Epithelial cell of proximal tubule (primary cell): ENCODE data around the gene MYO9A. TPM values are rescaled to one million over a fixed set of nuclear protein-coding genes. Genes with fewer than 3 reads are reported as not detected.

Source experiments
- DNase-seq: peaks from one replicate; pipeline ENCODE4 v3.0.0-alpha.2; 2011; ENCODE audit warnings: low read depth
- H3K4me3 ChIP-seq: 2 replicates; pipeline ENCODE4 v1.5.1; 2011; ENCODE audit warnings: low read depth, mild to moderate bottlenecking, low read length
- CTCF ChIP-seq: conservative IDR thresholded peaks from 2 replicates; pipeline ENCODE4 v1.5.1; 2012; ENCODE audit warnings: low read depth, mild to moderate bottlenecking, low read length
- total RNA-seq: library from RNA; depleted of rRNA; stranded (reverse); fragments of >200 nt; gene quantifications from 2 replicates; pipeline ENCODE4 v1.2.3, GENCODE V29; 2015

MYO9A gene
- total RNA-seq, 1 donor from 2014 or later: 18.1 TPM

- H3K4me3 ChIP-seq: no peak overlapping the region
- no peak for TF ChIP-seq CTCF
- DNase-seq: no peak
Measured at GRCh38 chr15:72092691-72093090, 25.3 kb downstream of the MYO9A start.

GRCh38 chr15:72092006-72092405 lies 25.9 kb downstream of the MYO9A start:
- TF ChIP-seq CTCF: no peak
- H3K4me3 ChIP-seq: no peak overlapping the region
- no peak for DNase-seq

GRCh38 chr15:72086920-72087648 lies 30.9 kb downstream of the MYO9A start:
- no peak overlapping the region for H3K4me3 ChIP-seq
- TF ChIP-seq CTCF: no peak
- DNase-seq: no peak

GRCh38 chr15:72086010-72086697 lies 31.8 kb downstream of the MYO9A start:
- no peak for DNase-seq
- peak; percentile 26 for TF ChIP-seq CTCF

GRCh38 chr15:72082176-72082575 lies 35.8 kb downstream of the MYO9A start:
- no peak for TF ChIP-seq CTCF
- no peak for DNase-seq
- no peak overlapping the region for H3K4me3 ChIP-seq

More at GRCh38 chr15:72086010-72086697, 31.8 kb downstream of the MYO9A start:
- no peak overlapping the region for H3K4me3 ChIP-seq

- DNase-seq: no peak
- H3K4me3 ChIP-seq: no peak overlapping the region
- TF ChIP-seq CTCF: no peak
Measured at GRCh38 chr15:72078887-72079286, 39.1 kb downstream of the MYO9A start.
